GM18520 (cell line): ENCODE measurements around the gene ISCA2.
"Not testable (repeated sequence)": the region's sequence is repeated elsewhere in the genome, so short reads cannot be mapped to it uniquely, and the experiment has no call there.

Source experiments
- ATAC-seq: cut with Tn5 transposase; IDR thresholded peaks from one replicate; pipeline ENCODE4 v1.9.1; 2021; ENCODE audit not compliant: unreplicated experiment

ISCA2 gene

GRCh38 chr14:74526854-74527585 lies 33.5 kb downstream of the ISCA2 start:
- ATAC-seq, result no peak

GRCh38 chr14:74527736-74528280 lies 34.2 kb downstream of the ISCA2 start:
- no peak for ATAC-seq

- ATAC-seq, result no peak
Observed at GRCh38 chr14:74528406-74528805, 34.8 kb downstream of the ISCA2 start.

GRCh38 chr14:74528886-74529285 lies 35.3 kb downstream of the ISCA2 start:
- ATAC-seq, result no peak

GRCh38 chr14:74531006-74531405 lies 37.4 kb downstream of the ISCA2 start:
- ATAC-seq, result no peak

DNA sequence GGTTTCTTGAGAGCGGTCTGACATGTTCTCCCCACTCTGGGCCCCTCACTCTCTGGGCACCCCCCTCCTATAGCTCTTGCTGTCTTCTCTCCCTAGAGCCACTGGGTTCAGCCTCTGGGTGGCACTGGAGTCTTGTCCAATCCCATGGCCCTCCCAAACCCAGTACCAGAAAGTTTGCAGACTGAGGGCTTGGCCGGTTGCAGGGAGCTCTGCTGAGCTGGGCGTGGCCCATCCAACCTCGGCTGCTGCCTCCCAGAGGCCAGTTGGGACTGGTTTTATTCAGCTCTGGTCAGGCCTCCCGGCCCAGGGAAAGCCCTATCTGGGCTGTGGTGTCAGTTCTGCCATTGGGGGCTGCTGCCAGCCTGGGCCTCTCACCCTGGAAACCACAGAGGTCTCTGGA lies 37.9 kb downstream of the ISCA2 start:
- ATAC-seq, result no peak

- no peak for ATAC-seq
Observed at GRCh38 chr14:74532246-74532645, 38.7 kb downstream of the ISCA2 start.

DNA sequence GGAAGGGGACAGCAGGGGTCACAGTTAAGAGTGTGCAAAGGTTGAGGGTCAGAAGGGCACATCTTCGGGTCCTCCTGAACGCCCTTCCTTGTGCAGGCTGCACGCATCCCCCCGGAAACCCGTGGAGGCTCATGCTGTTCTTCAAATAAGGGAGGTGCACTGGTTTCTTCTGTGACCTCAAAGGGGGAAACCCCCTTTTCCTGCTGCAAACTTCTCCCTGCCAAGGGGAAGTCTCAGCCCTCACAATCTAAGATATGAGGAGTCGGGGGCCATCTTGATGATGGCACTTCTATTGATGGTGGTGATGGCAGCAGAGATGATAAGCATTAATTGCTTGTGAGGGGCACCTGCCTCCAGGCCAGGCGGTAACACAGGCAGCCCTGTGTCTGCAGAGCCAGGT lies 40.0 kb downstream of the ISCA2 start:
- ATAC-seq, result no peak

- ATAC-seq, result no peak
Observed at GRCh38 chr14:74535756-74536325, 42.3 kb downstream of the ISCA2 start.

DNA sequence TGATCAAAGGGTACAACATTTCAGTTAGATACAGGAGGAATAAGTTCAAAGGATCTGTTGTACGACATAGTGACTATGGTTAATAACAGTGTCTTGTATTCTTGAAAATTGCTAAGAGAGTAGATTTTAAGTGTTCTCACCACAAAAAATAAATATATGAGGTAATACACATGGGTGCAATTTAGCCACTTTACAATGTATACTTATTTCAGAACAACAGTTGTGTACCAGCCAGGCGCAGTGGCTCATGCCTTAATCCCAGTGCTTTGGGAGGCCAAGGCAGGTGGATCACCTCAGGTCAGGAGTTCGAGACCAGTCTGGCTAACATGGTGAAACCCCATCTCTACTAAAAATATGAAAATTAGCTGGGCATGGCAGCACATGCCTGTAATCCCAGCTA lies 42.8 kb downstream of the ISCA2 start:
- ATAC-seq, result not testable (repeated sequence)

GRCh38 chr14:74538411-74539391 lies 45.1 kb downstream of the ISCA2 start:
- no peak for ATAC-seq

DNA sequence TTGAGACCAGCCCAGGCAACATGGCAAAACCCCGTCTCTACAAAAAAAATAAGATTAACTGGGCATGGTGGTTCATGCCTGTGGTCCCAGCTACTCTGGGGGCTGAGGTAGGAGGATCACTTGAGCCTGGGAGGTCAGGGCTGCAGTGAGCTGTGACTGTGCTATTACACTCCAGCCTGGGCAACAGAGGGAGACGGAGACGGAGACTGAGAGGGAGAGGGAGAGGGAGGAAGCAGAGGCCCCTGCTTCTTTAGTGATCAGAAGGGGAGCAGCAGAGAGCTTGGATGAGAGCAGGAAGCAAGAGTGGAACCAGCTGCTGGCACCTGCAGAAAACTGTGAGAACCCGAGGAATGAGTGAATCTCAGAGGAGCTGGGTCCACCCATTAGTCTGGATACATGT lies 45.9 kb downstream of the ISCA2 start:
- ATAC-seq, result no peak

DNA sequence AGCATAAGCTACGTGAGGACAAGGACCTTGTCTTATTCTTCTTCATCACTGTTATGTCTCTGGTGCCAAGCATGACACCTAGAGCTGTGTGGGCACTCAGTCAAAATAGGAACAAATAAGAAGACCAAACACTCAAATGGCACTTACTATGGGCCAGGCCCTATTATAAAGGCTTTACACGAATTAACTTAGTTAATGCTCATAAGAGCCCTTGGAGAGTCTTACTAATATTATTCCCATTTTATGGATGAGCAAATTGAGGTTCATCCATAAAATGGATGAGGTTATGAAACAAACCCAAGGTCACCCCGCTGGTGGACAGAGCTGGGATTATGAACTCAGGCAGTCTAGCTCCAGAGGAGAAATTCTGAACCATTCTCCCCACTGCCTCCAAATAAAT lies 47.7 kb downstream of the ISCA2 start:
- no peak for ATAC-seq

DNA sequence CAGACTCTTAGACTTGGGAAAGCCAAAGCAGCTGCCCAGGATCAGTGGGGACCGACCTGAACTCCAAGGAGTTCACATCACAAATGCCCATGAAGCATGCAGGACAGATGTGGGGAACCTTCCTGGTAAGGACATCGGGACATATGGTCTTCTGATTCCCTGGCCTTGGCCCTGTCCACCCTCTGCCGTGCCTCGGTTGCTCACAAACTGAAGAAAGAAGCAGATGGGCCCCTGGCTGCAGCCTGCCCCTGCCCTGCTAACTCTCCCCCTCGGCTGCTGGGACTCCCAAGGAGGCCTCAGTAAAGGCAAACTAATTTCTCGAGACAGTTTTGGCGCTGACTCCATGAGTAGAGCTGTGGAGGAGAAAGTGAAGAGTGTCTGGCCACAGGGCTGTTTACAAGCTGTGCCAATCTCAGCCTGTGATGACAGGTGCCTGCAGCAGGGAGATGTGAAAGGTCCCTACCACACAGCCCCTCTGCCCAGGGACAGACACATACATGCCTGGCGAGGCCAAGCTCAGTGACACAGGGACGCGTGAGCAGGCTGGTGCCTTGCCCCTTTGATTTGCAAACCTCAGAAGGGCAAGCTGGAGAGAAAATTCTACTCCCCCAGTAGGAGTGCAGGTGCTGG lies 48.6 kb downstream of the ISCA2 start:
- ATAC-seq, result no peak

DNA sequence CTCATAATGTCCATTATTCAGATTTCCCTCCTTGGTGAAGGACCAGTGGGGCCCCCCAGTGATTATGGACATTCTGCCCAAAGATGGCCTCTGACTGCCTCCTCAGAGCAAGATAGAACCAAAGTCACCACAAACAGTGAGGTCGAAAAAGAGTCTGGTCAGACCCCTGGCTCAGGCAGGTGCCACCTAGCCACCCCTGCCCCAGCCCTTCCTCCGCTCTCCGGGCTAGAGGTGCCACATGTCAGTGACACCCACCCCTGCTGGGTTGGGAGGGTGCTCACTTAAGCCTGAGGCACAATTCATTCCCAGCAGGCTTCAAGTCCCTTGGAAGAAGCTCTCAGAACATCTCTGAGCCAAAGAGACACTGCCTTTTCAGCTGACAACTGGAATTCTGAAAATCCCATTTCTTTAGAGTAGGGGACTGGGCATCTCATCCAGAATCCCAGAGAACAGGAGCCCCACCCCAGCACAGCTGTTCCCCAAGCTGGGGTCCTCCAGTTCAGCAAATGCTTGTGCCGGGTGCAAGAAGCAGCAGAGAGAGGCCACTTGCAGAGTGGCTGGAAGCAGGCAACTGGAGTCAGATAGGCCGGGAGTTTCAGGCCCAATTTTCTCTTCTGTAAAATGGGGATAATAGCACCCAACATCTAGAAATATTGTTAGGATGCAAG lies 50.3 kb downstream of the ISCA2 start:
- ATAC-seq, result no peak

- ATAC-seq, result no peak
Observed at GRCh38 chr14:74545386-74545785, 51.8 kb downstream of the ISCA2 start.

DNA sequence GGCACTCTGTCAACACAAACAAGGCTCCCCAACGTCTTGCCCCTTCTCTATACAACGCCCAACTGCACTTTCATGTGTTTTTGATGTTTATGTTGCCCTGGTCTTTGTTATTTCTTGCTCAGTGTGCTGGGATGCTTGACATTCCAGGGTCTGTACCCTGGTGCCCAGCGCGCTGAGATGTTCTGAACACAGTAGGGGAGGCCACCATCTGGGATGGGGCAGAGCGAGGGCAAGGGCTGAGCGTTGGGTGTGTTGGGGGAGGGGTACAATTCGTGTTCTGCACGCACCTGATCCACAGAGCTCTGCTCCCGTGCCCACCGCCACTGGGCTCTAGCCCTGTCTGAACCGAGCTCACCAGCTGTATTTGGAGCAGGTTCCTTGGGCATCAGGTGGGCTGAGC lies 52.9 kb downstream of the ISCA2 start:
- ATAC-seq, result no peak
